ENCODE results near the gene ATP13A5. TPM values are rescaled to one million over a fixed set of nuclear protein-coding genes. Genes with fewer than 3 reads are reported as not detected.

The ATP13A5 gene
- total RNA-seq, 1 experiment from 2014 or later: not detected

GRCh38 chr3:193250492-193250891 lies 128.1 kb downstream of the ATP13A5 start:
- Histone ChIP-seq H2BK5ac (ENCODE audit: insufficient read length, low read length) (no peak overlapping the region), H3K79me2 (ENCODE audit: insufficient read depth, low read length) (no peaks in the 10 kb centered on the region), H3K27me3 (ENCODE audit: insufficient read depth, low read length) (no peaks in the 10 kb centered on the region), H4K91ac (ENCODE audit: insufficient read length, low read depth, low read length) (no peak overlapping the region), H4K8ac (replicated peaks; ENCODE audit: insufficient read length, low read depth, low read length) (no peak overlapping the region), H3K9me3 (ENCODE audit: control insufficient read depth, low read depth, low read length) (no peaks in the 10 kb centered on the region), H3K4me1 (ENCODE audit: insufficient read depth, low read length) (no peaks in the 10 kb centered on the region), H3K14ac (ENCODE audit: insufficient read depth, low read length) (no peak overlapping the region), H4K20me1 (ENCODE audit: control insufficient read depth, insufficient read depth, insufficient read length) (no peaks in the 10 kb centered on the region), H2BK20ac (ENCODE audit: low read depth, low read length, poor library complexity, severe bottlenecking) (no peak overlapping the region), H3K4me2 (ENCODE audit: insufficient read depth, insufficient read length, low read length) (no peak overlapping the region), H2AK5ac (ENCODE audit: insufficient read length, low read length) (no peak overlapping the region), H3K27ac (ENCODE audit: insufficient read length, low read depth, low read length) (no peak overlapping the region), H3K79me1 (ENCODE audit: insufficient read depth, low read depth, low read length, poor library complexity, severe bottlenecking) (no peaks in the 10 kb centered on the region), H2BK12ac (ENCODE audit: insufficient read length, low read depth, low read length) (no peak overlapping the region), H3K18ac (ENCODE audit: insufficient read length, low read depth, low read length) (no peak overlapping the region), H3K4ac (ENCODE audit: low read depth, low read length) (no peak overlapping the region), H3K56ac (ENCODE audit: insufficient read length, low read depth, low read length) (no peak overlapping the region), H2BK120ac (ENCODE audit: low read depth, low read length, poor library complexity, severe bottlenecking) (no peak overlapping the region), H3K23me2 (ENCODE audit: insufficient read length, low read depth, low read length, poor library complexity, severe bottlenecking) (no peaks in the 10 kb centered on the region), H4K5ac (ENCODE audit: insufficient read length, low read depth, low read length) (no peak overlapping the region), H3T11ph (ENCODE audit: low read length) (no peak overlapping the region), H3K23ac (ENCODE audit: insufficient read length, low read depth, low read length) (no peak overlapping the region), H2BK15ac (ENCODE audit: low read depth, low read length) (no peak overlapping the region), H3K9ac (ENCODE audit: extremely low read depth, insufficient read length, low read length) (no peak overlapping the region), H2AFZ (ENCODE audit: low read length) (no peak overlapping the region)
- H3K27me3 Mint-ChIP-seq (ENCODE audit: low read depth): no peaks in the 10 kb centered on the region; the same call in 1 of the 2 replicates
- H3K9me3 Mint-ChIP-seq: peaks cover 33 to 34% of the 10 kb centered on the region in 2 experiments
- WGBS (ENCODE audit: extremely low coverage, insufficient read length, low lambda C conversion rate): no CpG with 5 or more reads among the region's 4 CpGs
- peaks cover 26 to 31% (median 30%) of the 10 kb centered on the region in 3 experiments for H3K36me3 Mint-ChIP-seq (ENCODE audit: insufficient read depth in 1 of 3, low read depth in 3 of 3)
- no peak for DNase-seq
- TF ChIP-seq CTCF (conservative IDR thresholded peaks at IDR 0.05): no peak
- H3K4me3 Mint-ChIP-seq: no peak overlapping the region
- H3K4me1 Mint-ChIP-seq: no peaks in the 10 kb centered on the region
- no peak overlapping the region; a peak in 1 of 7 replicates for H3K27ac Mint-ChIP-seq
